HEK293 (cell line): ENCODE data around the gene FOXN1.

Experiments
- CTCF ChIA-PET: fragments of 350-600 bp; formaldehyde crosslinking; extraction: SDS; loops from one replicate; lab custom pipeline; 2021; ENCODE audit warnings: antibody characterized with exemption; lab: Yijun Ruan, JAX
- POLR2A ChIA-PET: fragments of 300-600 bp; formaldehyde crosslinking; extraction: SDS; loops from one replicate; lab custom pipeline; 2020; ENCODE audit warnings: antibody characterized with exemption, inconsistent platforms; lab: Yijun Ruan, JAX
- H3K27ac ChIP-seq: fragments of 200-500 bp; sonication (Bioruptor generic); 2 replicates; pipeline ENCODE4 v1.5.1; 2014; ENCODE audit warnings: low read depth, low read length, control low read depth, inconsistent platforms; ENCODE audit errors: extremely low read depth
- H3K36me3 ChIP-seq, 2 experiments: fragments of 200-500 bp in 1 of 2; sonication (Bioruptor generic) in 1 of 2; 1 replicate in 1 of 2; 2 replicates in 1 of 2; pipeline ENCODE4 v1.5.1; 2014 to 2017; ENCODE audit warnings: inconsistent platforms in 2 of 2, low read length in 2 of 2; ENCODE audit not compliant: control insufficient read depth in 2 of 2, insufficient read depth in 1 of 2
- H3K4me1 ChIP-seq: fragments of 200-500 bp; sonication (Bioruptor generic); 2 replicates; pipeline ENCODE4 v1.5.1; 2014; ENCODE audit warnings: mild to moderate bottlenecking, low read length, inconsistent platforms; ENCODE audit not compliant: control insufficient read depth, insufficient read depth
- H3K4me3 ChIP-seq: 2 replicates; pipeline ENCODE4 v1.5.1; 2011; ENCODE audit warnings: low read depth, mild to moderate bottlenecking, control low read depth, low read length, moderate library complexity
- H3K9me3 ChIP-seq: fragments of 200-500 bp; sonication (Bioruptor generic); 2 replicates; pipeline ENCODE4 v1.5.1; 2014; ENCODE audit warnings: low read depth, low read length, inconsistent platforms; ENCODE audit not compliant: control insufficient read depth, insufficient read depth
- BCL11A ChIP-seq: fragments of 450-650 bp; formaldehyde crosslinking; IDR thresholded peaks from 2 replicates; pipeline ENCODE4 v1.5.1; 2016; ENCODE audit warnings: low read depth, missing biosample characterization, missing genetic modification characterization
- GLI4 ChIP-seq: fragments of 450-650 bp; formaldehyde crosslinking; IDR thresholded peaks from 2 replicates; pipeline ENCODE4 v1.5.1; 2016; ENCODE audit warnings: missing biosample characterization, missing genetic modification characterization
- HOXA7 ChIP-seq: sonication (generic); formaldehyde crosslinking; IDR thresholded peaks from 2 replicates; pipeline ENCODE4 v1.8.1; 2022; ENCODE audit warnings: missing genetic modification reagents, borderline replicate concordance
- IKZF3 ChIP-seq: fragments of 450-650 bp; IDR thresholded peaks from 2 replicates; pipeline ENCODE4 v1.5.0; 2018; ENCODE audit warnings: missing biosample characterization, mild to moderate bottlenecking, missing genetic modification characterization, moderate library complexity
- MEIS1 ChIP-seq: sonication (generic); formaldehyde crosslinking; IDR thresholded peaks from 2 replicates; pipeline ENCODE4 v1.8.1; 2022; ENCODE audit warnings: missing genetic modification reagents, mild to moderate bottlenecking, borderline replicate concordance
- ZBTB20 ChIP-seq: fragments of 450-650 bp; formaldehyde crosslinking; IDR thresholded peaks from 2 replicates; pipeline ENCODE4 v1.5.1; 2016; ENCODE audit warnings: missing biosample characterization, missing genetic modification characterization
- ZBTB21 ChIP-seq: fragments of 450-650 bp; formaldehyde crosslinking; IDR thresholded peaks from 2 replicates; pipeline ENCODE4 v1.5.1; 2017; ENCODE audit warnings: missing biosample characterization, missing genetic modification characterization
- ZFP3 ChIP-seq: fragments of 450-650 bp; formaldehyde crosslinking; IDR thresholded peaks from 2 replicates; pipeline ENCODE4 v1.5.1; 2016; ENCODE audit warnings: low read depth, missing biosample characterization, missing genetic modification characterization
- ZFP69B ChIP-seq: fragments of 450-650 bp; formaldehyde crosslinking; IDR thresholded peaks from 2 replicates; pipeline ENCODE4 v1.5.1; 2016; ENCODE audit warnings: missing biosample characterization, missing genetic modification characterization
- ZNF155 ChIP-seq: fragments of 450-650 bp; formaldehyde crosslinking; IDR thresholded peaks from 2 replicates; pipeline ENCODE4 v1.5.1; 2016; ENCODE audit warnings: missing biosample characterization, missing genetic modification characterization
- ZNF174 ChIP-seq: fragments of 450-650 bp; formaldehyde crosslinking; IDR thresholded peaks from 2 replicates; pipeline ENCODE4 v1.5.0; 2017; ENCODE audit warnings: missing biosample characterization, mild to moderate bottlenecking, missing genetic modification characterization
- ZNF335 ChIP-seq: fragments of 450-650 bp; formaldehyde crosslinking; conservative IDR thresholded peaks from 2 replicates; pipeline ENCODE4 v1.5.1; 2016; ENCODE audit warnings: missing biosample characterization, missing genetic modification characterization
- ZNF433 ChIP-seq: fragments of 450-650 bp; formaldehyde crosslinking; IDR thresholded peaks from 2 replicates; pipeline ENCODE4 v1.5.1; 2016; ENCODE audit warnings: missing biosample characterization, missing genetic modification characterization, low read depth
- ZNF610 ChIP-seq: fragments of 450-650 bp; formaldehyde crosslinking; IDR thresholded peaks from 2 replicates; pipeline ENCODE4 v1.5.1; 2016; ENCODE audit warnings: missing biosample characterization, missing genetic modification characterization, borderline replicate concordance
- ZNF664 ChIP-seq: fragments of 450-650 bp; formaldehyde crosslinking; IDR thresholded peaks from 2 replicates; pipeline ENCODE4 v1.5.1; 2016; ENCODE audit warnings: missing biosample characterization, missing genetic modification characterization
- ZNF707 ChIP-seq: fragments of 450-650 bp; formaldehyde crosslinking; IDR thresholded peaks from 2 replicates; pipeline ENCODE4 v1.5.1; 2016; ENCODE audit warnings: missing biosample characterization, missing genetic modification characterization
- ZNF76 ChIP-seq: fragments of 450-650 bp; formaldehyde crosslinking; IDR thresholded peaks from 2 replicates; pipeline ENCODE4; 2016; ENCODE audit warnings: low read depth, missing biosample characterization, missing genetic modification characterization, borderline replicate concordance
- ZNF837 ChIP-seq: fragments of 450-650 bp; formaldehyde crosslinking; IDR thresholded peaks from 2 replicates; pipeline ENCODE4 v1.5.1; 2016; ENCODE audit warnings: missing biosample characterization, missing genetic modification characterization
- TF ChIP-seq, protein P1 (sequence below): fragments of 450-650 bp; formaldehyde crosslinking; IDR thresholded peaks from 2 replicates; pipeline ENCODE4 v1.5.1; 2016; ENCODE audit warnings: missing biosample characterization, missing genetic modification characterization
- TF ChIP-seq, protein P2 (sequence below): fragments of 450-650 bp; formaldehyde crosslinking; IDR thresholded peaks from 2 replicates; pipeline ENCODE4 v1.5.0; 2017; ENCODE audit warnings: missing biosample characterization, missing genetic modification characterization, borderline replicate concordance
- TF ChIP-seq, protein P3 (sequence below): fragments of 450-650 bp; formaldehyde crosslinking; optimal IDR thresholded peaks from 2 replicates; pipeline ENCODE3; 2016; ENCODE audit warnings: missing biosample characterization, mild to moderate bottlenecking, missing genetic modification characterization
- TF ChIP-seq, protein P4 (sequence below): fragments of 450-650 bp; formaldehyde crosslinking; IDR thresholded peaks from 2 replicates; pipeline ENCODE4 v1.5.1; 2016; ENCODE audit warnings: missing biosample characterization, missing genetic modification characterization
- TF ChIP-seq, protein P5 (sequence below): fragments of 450-650 bp; formaldehyde crosslinking; IDR thresholded peaks from 2 replicates; pipeline ENCODE4 v1.5.1; 2016; ENCODE audit warnings: missing biosample characterization, missing genetic modification characterization

FOXN1 gene

DNA sequence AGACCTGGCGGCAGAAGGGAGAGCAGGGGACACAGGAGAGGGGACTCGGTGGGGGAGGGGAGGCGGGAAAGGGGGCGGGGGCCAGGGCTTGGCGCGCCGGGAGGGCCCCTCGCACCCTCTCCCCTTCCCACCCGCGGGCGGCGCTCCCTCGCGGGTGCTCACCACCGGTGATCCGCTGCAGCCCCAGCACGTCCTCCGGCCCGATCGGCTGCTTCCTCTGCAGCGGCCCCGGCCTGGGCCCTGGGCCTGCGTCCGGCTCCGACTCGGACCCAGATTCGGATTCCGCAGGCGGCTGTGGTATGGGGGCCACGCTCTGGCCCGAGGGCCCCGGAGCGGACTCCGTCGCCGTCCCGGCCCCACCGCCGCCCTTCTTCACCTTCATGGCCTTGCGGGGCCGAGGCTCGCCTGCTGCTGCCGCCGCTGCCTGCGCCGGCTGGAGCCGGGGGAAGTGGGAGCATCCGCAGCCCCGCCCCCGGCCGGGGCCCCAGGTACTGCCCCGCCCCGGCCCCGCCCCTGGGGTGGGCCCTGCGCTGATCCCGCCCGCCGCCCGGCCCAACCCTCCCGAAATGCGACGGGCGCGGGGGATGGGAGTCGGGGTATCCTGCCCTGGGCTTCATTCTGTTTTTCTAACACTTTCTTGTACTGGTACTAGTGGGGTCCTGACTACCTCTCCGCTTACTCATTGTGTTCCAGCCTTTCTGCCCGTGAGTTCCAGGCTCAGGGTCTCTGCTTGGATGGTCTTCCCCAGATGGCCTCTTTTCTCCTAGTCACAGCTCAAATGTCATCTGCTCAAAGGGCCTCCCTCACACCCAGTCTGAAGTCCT lies 46.2 kb downstream of the FOXN1 start, which contains the start of gene UNC119 (continued):
- TF ChIP-seq, protein P1, sequence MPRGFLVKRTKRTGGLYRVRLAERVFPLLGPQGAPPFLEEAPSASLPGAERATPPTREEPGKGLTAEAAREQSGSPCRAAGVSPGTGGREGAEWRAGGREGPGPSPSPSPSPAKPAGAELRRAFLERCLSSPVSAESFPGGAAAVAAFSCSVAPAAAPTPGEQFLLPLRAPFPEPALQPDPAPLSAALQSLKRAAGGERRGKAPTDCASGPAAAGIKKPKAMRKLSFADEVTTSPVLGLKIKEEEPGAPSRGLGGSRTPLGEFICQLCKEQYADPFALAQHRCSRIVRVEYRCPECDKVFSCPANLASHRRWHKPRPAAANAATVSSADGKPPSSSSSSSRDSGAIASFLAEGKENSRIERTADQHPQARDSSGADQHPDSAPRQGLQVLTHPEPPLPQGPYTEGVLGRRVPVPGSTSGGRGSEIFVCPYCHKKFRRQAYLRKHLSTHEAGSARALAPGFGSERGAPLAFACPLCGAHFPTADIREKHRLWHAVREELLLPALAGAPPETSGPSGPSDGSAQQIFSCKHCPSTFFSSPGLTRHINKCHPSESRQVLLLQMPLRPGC = no peak
- TF ChIP-seq ZFP3 (tag by site-specific recombination) = no peak
- TF ChIP-seq ZNF707 (tag by site-specific recombination) = no peak
- TF ChIP-seq ZFP69B (tag by site-specific recombination) = peak; percentile 51; the same call in 1 of the 2 replicates
- TF ChIP-seq, protein P2, sequence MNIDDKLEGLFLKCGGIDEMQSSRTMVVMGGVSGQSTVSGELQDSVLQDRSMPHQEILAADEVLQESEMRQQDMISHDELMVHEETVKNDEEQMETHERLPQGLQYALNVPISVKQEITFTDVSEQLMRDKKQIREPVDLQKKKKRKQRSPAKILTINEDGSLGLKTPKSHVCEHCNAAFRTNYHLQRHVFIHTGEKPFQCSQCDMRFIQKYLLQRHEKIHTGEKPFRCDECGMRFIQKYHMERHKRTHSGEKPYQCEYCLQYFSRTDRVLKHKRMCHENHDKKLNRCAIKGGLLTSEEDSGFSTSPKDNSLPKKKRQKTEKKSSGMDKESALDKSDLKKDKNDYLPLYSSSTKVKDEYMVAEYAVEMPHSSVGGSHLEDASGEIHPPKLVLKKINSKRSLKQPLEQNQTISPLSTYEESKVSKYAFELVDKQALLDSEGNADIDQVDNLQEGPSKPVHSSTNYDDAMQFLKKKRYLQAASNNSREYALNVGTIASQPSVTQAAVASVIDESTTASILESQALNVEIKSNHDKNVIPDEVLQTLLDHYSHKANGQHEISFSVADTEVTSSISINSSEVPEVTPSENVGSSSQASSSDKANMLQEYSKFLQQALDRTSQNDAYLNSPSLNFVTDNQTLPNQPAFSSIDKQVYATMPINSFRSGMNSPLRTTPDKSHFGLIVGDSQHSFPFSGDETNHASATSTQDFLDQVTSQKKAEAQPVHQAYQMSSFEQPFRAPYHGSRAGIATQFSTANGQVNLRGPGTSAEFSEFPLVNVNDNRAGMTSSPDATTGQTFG (tag by site-specific recombination) = no peak
- peak; percentile 68 for TF ChIP-seq ZNF335 (tag by site-specific recombination)
- TF ChIP-seq ZNF174 (tag by site-specific recombination) = no peak
- no peak for TF ChIP-seq ZNF155 (tag by site-specific recombination)
- TF ChIP-seq ZNF610 (tag by site-specific recombination) = peak; percentile 39; the same call in 1 of the 2 replicates
- no peak for TF ChIP-seq ZNF433 (tag by site-specific recombination)
- no peak for TF ChIP-seq ZBTB21 (tag by site-specific recombination)

DNA sequence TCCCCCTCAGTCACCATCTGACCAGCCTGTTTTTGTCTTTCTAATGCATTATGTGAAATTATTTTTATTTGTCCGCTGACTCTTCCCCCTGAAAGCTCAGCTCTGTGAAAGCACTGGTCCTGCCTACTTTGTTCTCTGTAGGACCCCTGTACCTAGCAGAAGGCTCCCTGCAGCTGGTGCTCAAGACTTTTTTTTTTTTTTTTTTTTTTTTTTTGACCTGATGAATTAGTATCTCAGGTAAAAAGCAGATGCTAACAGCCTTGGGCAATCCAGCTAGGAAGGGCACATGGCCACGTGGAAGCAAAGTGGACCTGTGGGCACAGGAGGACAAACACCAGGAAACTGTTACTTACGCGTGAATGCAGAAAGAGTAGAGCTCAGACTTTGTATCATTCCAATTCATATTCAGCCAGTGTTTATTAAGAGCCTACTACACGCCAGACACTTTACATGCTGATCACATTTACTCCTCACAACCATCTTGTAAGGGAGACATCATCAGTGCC lies 46.9 kb downstream of the FOXN1 start:
- ChIA-PET POLR2A (interaction anchor here (0.7 to 8.9 kb wide), 5 partner anchors 11 to 167 kb away, joined by 3 to 68 read pairs (median 5); partner anchors contain the start of genes BLTP2, PIGS and RPL23A), CTCF (interaction anchor here (0.6 to 1.5 kb wide), 3 partner anchors 13 to 91 kb away, joined by 3 to 8 read pairs (median 4); partner anchors contain the start of gene PIGS)
- Histone ChIP-seq H3K4me1 (peaks cover 14% of the 10 kb centered on the region), H3K4me3 (no peak overlapping the region; the same call in 1 of the 2 replicates), H3K36me3 (peaks cover 43 to 51% of the 10 kb centered on the region in 2 experiments), H3K27ac (0 out of 2 replicates have a peak overlapping the region, but pooled peaks have one; percentile 19), H3K9me3 (no peaks in the 10 kb centered on the region)
- no peak for TF ChIP-seq ZNF76 (tag by site-specific recombination)
- TF ChIP-seq ZNF433 (tag by site-specific recombination) = no peak
- no peak for TF ChIP-seq GLI4 (tag by site-specific recombination)
- TF ChIP-seq ZNF664 = peak; percentile 68; the same call in 1 of the 2 replicates
- no peak for TF ChIP-seq MEIS1 (CRISPR knock-in tag)
- TF ChIP-seq, protein P3, sequence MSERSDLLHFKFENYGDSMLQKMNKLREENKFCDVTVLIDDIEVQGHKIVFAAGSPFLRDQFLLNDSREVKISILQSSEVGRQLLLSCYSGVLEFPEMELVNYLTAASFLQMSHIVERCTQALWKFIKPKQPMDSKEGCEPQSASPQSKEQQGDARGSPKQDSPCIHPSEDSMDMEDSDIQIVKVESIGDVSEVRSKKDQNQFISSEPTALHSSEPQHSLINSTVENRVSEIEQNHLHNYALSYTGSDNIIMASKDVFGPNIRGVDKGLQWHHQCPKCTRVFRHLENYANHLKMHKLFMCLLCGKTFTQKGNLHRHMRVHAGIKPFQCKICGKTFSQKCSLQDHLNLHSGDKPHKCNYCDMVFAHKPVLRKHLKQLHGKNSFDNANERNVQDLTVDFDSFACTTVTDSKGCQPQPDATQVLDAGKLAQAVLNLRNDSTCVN (tag by site-specific recombination) = no peak
- TF ChIP-seq HOXA7 (CRISPR knock-in tag) = no peak
- no peak for TF ChIP-seq ZNF837 (tag by site-specific recombination)
- TF ChIP-seq, protein P4, sequence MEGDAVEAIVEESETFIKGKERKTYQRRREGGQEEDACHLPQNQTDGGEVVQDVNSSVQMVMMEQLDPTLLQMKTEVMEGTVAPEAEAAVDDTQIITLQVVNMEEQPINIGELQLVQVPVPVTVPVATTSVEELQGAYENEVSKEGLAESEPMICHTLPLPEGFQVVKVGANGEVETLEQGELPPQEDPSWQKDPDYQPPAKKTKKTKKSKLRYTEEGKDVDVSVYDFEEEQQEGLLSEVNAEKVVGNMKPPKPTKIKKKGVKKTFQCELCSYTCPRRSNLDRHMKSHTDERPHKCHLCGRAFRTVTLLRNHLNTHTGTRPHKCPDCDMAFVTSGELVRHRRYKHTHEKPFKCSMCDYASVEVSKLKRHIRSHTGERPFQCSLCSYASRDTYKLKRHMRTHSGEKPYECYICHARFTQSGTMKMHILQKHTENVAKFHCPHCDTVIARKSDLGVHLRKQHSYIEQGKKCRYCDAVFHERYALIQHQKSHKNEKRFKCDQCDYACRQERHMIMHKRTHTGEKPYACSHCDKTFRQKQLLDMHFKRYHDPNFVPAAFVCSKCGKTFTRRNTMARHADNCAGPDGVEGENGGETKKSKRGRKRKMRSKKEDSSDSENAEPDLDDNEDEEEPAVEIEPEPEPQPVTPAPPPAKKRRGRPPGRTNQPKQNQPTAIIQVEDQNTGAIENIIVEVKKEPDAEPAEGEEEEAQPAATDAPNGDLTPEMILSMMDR (tag by site-specific recombination) = no peak
- no peak for TF ChIP-seq BCL11A
- TF ChIP-seq, protein P5, sequence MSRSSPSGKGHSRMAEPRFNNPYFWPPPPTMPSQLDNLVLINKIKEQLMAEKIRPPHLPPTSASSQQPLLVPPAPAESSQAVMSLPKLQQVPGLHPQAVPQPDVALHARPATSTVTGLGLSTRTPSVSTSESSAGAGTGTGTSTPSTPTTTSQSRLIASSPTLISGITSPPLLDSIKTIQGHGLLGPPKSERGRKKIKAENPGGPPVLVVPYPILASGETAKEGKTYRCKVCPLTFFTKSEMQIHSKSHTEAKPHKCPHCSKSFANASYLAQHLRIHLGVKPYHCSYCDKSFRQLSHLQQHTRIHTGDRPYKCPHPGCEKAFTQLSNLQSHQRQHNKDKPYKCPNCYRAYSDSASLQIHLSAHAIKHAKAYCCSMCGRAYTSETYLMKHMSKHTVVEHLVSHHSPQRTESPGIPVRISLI = peak; percentile 90
- no peak for TF ChIP-seq ZBTB20 (tag by site-specific recombination)
- TF ChIP-seq IKZF3 = no peak
